OCI-LY3 (cell line): ENCODE measurements around the gene FBXL19.
A peak's percentile ranks its signal among the peaks of the same experiment; 100 is the strongest.

ENCODE experiments used
- H2AFZ ChIP-seq: fragments of 200-600, 300-600 bp; shearing (Covaris generic); 2 replicates; pipeline ENCODE4 v1.6.0; 2014; ENCODE audit warnings: antibody characterized with exemption, low read depth, low read length
- H3K27ac ChIP-seq: fragments of 200-600, 300-600 bp; sonication (generic); 2 replicates; pipeline ENCODE4 v1.5.1; 2014; ENCODE audit warnings: mild to moderate bottlenecking, low read length, moderate library complexity, mixed read lengths
- H3K27me3 ChIP-seq: fragments of 200-600, 300-600 bp; sonication (generic); 2 replicates; pipeline ENCODE4 v1.6.1; 2014; ENCODE audit warnings: low read depth, low read length, mixed read lengths
- H3K36me3 ChIP-seq: fragments of 200-600, 300-600 bp; sonication (generic); replicated peaks from 2 replicates; pipeline ENCODE3; 2014; ENCODE audit warnings: low read depth, low read length, mixed read lengths
- H3K4me1 ChIP-seq: fragments of 300-600, 200-600 bp; sonication (generic); 2 replicates; pipeline ENCODE4 v1.6.1; 2014; ENCODE audit warnings: low read length, mixed read lengths
- H3K4me2 ChIP-seq: fragments of 200-600, 300-600 bp; sonication (generic); 2 replicates; pipeline ENCODE4 v1.6.1; 2014; ENCODE audit warnings: low read length, mixed read lengths
- H3K4me3 ChIP-seq: fragments of 300-600, 200-600 bp; sonication (generic); 2 replicates; pipeline ENCODE4 v1.5.1; 2014; ENCODE audit warnings: antibody characterized with exemption, mild to moderate bottlenecking, low read length, moderate library complexity
- H3K79me2 ChIP-seq: fragments of 300-600, 200-600 bp; shearing (Covaris generic); 2 replicates; pipeline ENCODE4 v1.6.1; 2014; ENCODE audit warnings: mild to moderate bottlenecking, low read length, mixed read lengths
- H3K9ac ChIP-seq: fragments of 300-600, 200-600 bp; shearing (Covaris generic); 2 replicates; pipeline ENCODE4 v1.6.0; 2014; ENCODE audit warnings: mild to moderate bottlenecking, low read length, moderate library complexity
- H3K9me3 ChIP-seq: fragments of 200-600, 300-600 bp; shearing (Covaris generic); 2 replicates; pipeline ENCODE4 v1.6.1; 2014; ENCODE audit warnings: low read length, mixed read lengths; ENCODE audit not compliant: insufficient read depth
- H4K20me1 ChIP-seq: fragments of 200-600, 300-600 bp; sonication (generic); 2 replicates; pipeline ENCODE4 v1.6.1; 2016; ENCODE audit warnings: low read length, mixed read lengths; ENCODE audit not compliant: insufficient read depth
- CTCF ChIP-seq: fragments of 200-600, 300-600 bp; sonication (generic); IDR thresholded peaks from 2 replicates; pipeline ENCODE4 v1.5.1; 2014; ENCODE audit warnings: antibody characterized with exemption, low read length, low read depth
- EZH2phosphoT487 ChIP-seq: fragments of 200-600 bp; shearing (Covaris generic); IDR thresholded peaks from 2 replicates; pipeline ENCODE4 v1.6.1; 2018; ENCODE audit warnings: antibody characterized with exemption, mixed run types, low read depth

FBXL19 gene

GRCh38 chr16:30900588-30900987 lies 22.8 kb upstream of the FBXL19 start:
- no peaks in the 10 kb centered on the region for H4K20me1 ChIP-seq
- H3K4me1 ChIP-seq, result peaks cover 29% of the 10 kb centered on the region
- H3K9me3 ChIP-seq, result no peaks in the 10 kb centered on the region
- H3K27me3 ChIP-seq, result no peaks in the 10 kb centered on the region
- no peak overlapping the region for H3K4me2 ChIP-seq
- H3K36me3 ChIP-seq, result no peaks in the 10 kb centered on the region
- no peak overlapping the region for H3K9ac ChIP-seq
- no peak for TF ChIP-seq CTCF
- TF ChIP-seq EZH2phosphoT487, result no peak
- H3K27ac ChIP-seq, result no peak overlapping the region
- no peaks in the 10 kb centered on the region for H3K79me2 ChIP-seq
- H3K4me3 ChIP-seq, result no peak overlapping the region
- H2AFZ ChIP-seq, result no peak overlapping the region

- Histone ChIP-seq H2AFZ (no peak overlapping the region; the same call in 1 of the 2 replicates), H3K27ac (no peak overlapping the region), H3K4me2 (peak overlapping the region; percentile 98), H3K27me3 (no peaks in the 10 kb centered on the region), H3K36me3 (no peaks in the 10 kb centered on the region), H3K79me2 (no peaks in the 10 kb centered on the region), H3K9ac (peak overlapping the region; percentile 67), H3K4me3 (peak overlapping the region; percentile 90), H3K4me1 (peaks cover 28% of the 10 kb centered on the region), H3K9me3 (no peaks in the 10 kb centered on the region), H4K20me1 (no peaks in the 10 kb centered on the region)
- no peak for TF ChIP-seq EZH2phosphoT487
- no peak for TF ChIP-seq CTCF
Observed at GRCh38 chr16:30901201-30902028, 22.0 kb upstream of the FBXL19 start.

- Histone ChIP-seq H3K9ac (peak overlapping the region; percentile 78), H3K27me3 (no peaks in the 10 kb centered on the region), H3K36me3 (no peaks in the 10 kb centered on the region), H3K4me1 (peaks cover 21% of the 10 kb centered on the region), H3K4me3 (peak overlapping the region; percentile 90), H3K79me2 (no peaks in the 10 kb centered on the region), H4K20me1 (no peaks in the 10 kb centered on the region), H3K4me2 (peak overlapping the region; percentile 98), H2AFZ (peak overlapping the region; percentile 97), H3K9me3 (no peaks in the 10 kb centered on the region), H3K27ac (peak overlapping the region; percentile 27)
- no peak for TF ChIP-seq CTCF
- TF ChIP-seq EZH2phosphoT487, result no peak
Observed at GRCh38 chr16:30902029-30902972, 21.1 kb upstream of the FBXL19 start.

GRCh38 chr16:30903002-30903401 lies 20.4 kb upstream of the FBXL19 start:
- Histone ChIP-seq H3K4me2 (peak overlapping the region; percentile 96), H3K36me3 (no peaks in the 10 kb centered on the region), H3K4me1 (peaks cover 18% of the 10 kb centered on the region), H3K27ac (no peak overlapping the region), H3K9ac (no peak overlapping the region), H3K9me3 (no peaks in the 10 kb centered on the region), H2AFZ (no peak overlapping the region), H3K27me3 (no peaks in the 10 kb centered on the region), H4K20me1 (no peaks in the 10 kb centered on the region), H3K4me3 (peak overlapping the region; percentile 90; the same call in 1 of the 2 replicates), H3K79me2 (no peaks in the 10 kb centered on the region)
- TF ChIP-seq CTCF (no peak), EZH2phosphoT487 (no peak)
